GM12874 (cell line): Measurements from ENCODE around the gene CLEC1B.

Source experiments
- TF ChIP-seq, protein P1 (sequence below): IDR thresholded peaks from 2 replicates; pipeline ENCODE4 v1.5.1; 2011; ENCODE audit warnings: low read depth, mild to moderate bottlenecking, control low read depth, low read length, moderate library complexity; ENCODE audit not compliant: insufficient read depth

CLEC1B gene

DNA sequence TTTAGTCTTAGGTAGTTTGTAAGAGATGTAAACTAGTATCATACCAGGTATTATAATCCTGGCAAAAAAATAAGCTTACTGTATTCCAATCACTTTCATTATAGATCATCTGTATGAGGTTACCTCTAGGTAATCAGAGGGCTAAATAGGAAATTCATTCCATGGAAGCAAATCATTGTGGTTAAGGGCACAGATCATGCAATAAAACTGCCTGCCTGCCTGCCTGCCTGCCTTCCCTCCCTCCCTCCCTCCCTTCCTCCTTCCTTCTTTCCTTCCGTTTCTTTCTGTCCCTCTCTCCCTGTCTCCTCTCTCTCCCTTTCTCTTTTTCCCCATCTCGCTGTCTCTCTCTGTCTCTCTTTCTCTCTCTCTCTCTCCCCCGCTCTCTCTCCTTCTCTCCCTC, 28.4 kb upstream of the CLEC1B start:
- TF ChIP-seq, protein P1, sequence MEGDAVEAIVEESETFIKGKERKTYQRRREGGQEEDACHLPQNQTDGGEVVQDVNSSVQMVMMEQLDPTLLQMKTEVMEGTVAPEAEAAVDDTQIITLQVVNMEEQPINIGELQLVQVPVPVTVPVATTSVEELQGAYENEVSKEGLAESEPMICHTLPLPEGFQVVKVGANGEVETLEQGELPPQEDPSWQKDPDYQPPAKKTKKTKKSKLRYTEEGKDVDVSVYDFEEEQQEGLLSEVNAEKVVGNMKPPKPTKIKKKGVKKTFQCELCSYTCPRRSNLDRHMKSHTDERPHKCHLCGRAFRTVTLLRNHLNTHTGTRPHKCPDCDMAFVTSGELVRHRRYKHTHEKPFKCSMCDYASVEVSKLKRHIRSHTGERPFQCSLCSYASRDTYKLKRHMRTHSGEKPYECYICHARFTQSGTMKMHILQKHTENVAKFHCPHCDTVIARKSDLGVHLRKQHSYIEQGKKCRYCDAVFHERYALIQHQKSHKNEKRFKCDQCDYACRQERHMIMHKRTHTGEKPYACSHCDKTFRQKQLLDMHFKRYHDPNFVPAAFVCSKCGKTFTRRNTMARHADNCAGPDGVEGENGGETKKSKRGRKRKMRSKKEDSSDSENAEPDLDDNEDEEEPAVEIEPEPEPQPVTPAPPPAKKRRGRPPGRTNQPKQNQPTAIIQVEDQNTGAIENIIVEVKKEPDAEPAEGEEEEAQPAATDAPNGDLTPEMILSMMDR: no peak

DNA sequence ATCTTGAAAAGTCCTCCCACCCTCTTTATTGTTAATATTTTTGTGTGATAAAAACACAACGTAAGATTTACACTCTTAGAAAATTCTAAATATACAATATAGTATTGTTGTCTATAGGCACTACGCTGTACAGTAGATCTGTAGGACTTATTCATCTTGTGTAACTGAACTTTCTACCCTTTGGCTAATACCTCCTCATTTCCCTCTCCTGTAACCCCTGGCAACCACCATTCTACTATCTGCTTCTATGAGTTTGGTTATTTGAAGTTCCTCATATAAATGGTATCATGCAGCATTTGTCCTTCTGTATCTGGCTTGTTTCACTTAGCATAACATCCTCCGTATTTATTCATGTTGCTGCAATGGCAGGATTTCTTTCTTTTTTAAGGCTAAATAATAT, 26.3 kb upstream of the CLEC1B start:
- TF ChIP-seq, protein P1: no peak

DNA sequence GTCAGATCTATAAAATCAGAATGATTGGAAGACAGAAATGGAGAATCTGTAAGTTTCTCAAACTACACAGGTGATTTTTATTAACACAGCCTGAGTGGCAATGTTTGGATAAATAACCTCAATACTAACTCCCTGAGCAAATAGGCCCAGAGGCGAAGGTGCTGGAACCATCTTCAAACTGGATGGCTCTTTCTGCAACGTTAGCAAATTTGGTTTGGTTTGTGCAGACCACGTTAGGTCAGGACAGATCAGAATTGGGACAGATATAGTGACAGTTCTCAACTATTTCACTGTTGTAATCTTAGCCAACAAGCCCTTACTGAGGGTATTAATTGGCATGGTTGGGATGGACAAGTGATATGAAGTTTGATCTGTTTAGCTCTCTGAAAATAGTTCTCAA, 22.4 kb upstream of the CLEC1B start:
- TF ChIP-seq, protein P1: no peak

DNA sequence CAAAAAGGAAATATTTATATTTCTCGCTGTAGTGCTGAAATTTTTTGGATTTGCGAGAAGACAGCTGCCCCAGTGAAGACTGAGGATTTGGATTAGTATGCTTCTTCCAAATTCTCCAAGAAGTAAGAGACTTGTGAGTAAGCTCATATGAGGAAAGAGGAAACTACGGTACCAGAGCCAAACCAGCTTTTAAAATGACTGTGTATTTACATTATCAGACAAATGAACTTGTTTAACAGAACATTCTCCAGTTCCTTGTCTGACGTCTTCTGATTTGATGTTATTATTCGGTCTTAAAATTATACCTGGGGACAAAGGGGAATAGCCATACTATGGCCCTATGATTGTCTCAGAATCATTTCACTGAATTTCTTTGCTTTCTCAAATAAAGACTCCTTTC, 19.5 kb upstream of the CLEC1B start:
- TF ChIP-seq, protein P1: no peak

GRCh38 chr12:10016881-10017280, 18.0 kb upstream of the CLEC1B start:
- TF ChIP-seq, protein P1: no peak

DNA sequence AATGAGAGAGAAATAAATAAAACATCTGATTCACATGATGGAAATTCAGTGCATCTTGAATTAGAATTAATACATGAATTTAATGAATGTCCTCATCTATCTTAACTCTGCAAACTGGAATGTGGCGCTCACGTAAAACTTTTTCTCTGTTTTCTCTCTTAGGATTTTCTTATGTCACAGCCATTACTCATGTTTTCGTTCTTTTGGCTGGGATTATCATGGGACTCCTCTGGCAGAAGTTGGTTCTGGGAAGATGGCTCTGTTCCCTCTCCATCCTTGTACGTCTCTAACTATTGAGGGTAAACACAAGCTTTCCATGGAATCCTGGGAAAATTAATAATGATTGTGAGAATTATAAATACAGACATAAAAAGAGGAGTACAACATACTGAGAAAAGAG, 16.5 kb upstream of the CLEC1B start:
- TF ChIP-seq, protein P1: no peak

- TF ChIP-seq, protein P1: no peak
Measured at GRCh38 chr12:10012630-10013330, 13.9 kb upstream of the CLEC1B start.
